ENCODE data around the gene ABCC1.

ABCC1 gene

GRCh38 chr16:15993946-15994665 lies 44.7 kb downstream of the ABCC1 start:
- no peak for DNase-seq

GRCh38 chr16:15996432-15997109 lies 47.2 kb downstream of the ABCC1 start:
- DNase-seq, result no peak

GRCh38 chr16:16000685-16001084 lies 51.3 kb downstream of the ABCC1 start:
- DNase-seq, result no peak

- no peak for DNase-seq
Observed at GRCh38 chr16:16001596-16002255, 52.3 kb downstream of the ABCC1 start.

GRCh38 chr16:16003719-16004313 lies 54.4 kb downstream of the ABCC1 start:
- no peak for DNase-seq

- DNase-seq, result no peak
Observed at GRCh38 chr16:16004314-16004749, 54.9 kb downstream of the ABCC1 start.

GRCh38 chr16:16005721-16006120 lies 56.3 kb downstream of the ABCC1 start:
- no peak for DNase-seq

- DNase-seq, result no peak
Observed at GRCh38 chr16:16006650-16007049, 57.2 kb downstream of the ABCC1 start.

GRCh38 chr16:16007743-16008111 lies 58.3 kb downstream of the ABCC1 start:
- DNase-seq, result no peak

- DNase-seq, result no peak
Observed at GRCh38 chr16:16008666-16009065, 59.2 kb downstream of the ABCC1 start.

- no peak for DNase-seq
Observed at GRCh38 chr16:16009401-16009800, 60.0 kb downstream of the ABCC1 start.

- DNase-seq, result no peak
Observed at GRCh38 chr16:16010194-16010593, 60.8 kb downstream of the ABCC1 start.

- DNase-seq, result no peak
Observed at GRCh38 chr16:16012144-16012543, 62.7 kb downstream of the ABCC1 start.

- DNase-seq, result no peak
Observed at GRCh38 chr16:16013812-16014211, 64.4 kb downstream of the ABCC1 start.

- DNase-seq, result no peak
Observed at GRCh38 chr16:16014329-16015224, 65.2 kb downstream of the ABCC1 start.

- no peak for DNase-seq
Observed at GRCh38 chr16:16015849-16016248, 66.4 kb downstream of the ABCC1 start.

GRCh38 chr16:16016388-16016964 lies 67.1 kb downstream of the ABCC1 start:
- no peak for DNase-seq

- DNase-seq, result no peak
Observed at GRCh38 chr16:16017812-16018211, 68.4 kb downstream of the ABCC1 start.

GRCh38 chr16:16018705-16019104 lies 69.3 kb downstream of the ABCC1 start:
- DNase-seq, result no peak

- DNase-seq, result no peak
Observed at GRCh38 chr16:16019488-16019887, 70.1 kb downstream of the ABCC1 start.

GRCh38 chr16:16020291-16020690 lies 70.9 kb downstream of the ABCC1 start:
- no peak for DNase-seq

- no peak for DNase-seq
Observed at GRCh38 chr16:16021020-16021419, 71.6 kb downstream of the ABCC1 start.

Measured in activated CD4-positive, CD25-positive, alpha-beta regulatory T cell treated with anti-CD3 and anti-CD28 coated beads, Interleukin-2, amount 50 U/mL, for 72 hours (primary cell).